ENCODE measurements around the gene SAMD11.
"Not testable (repeated sequence)": the region's sequence is repeated elsewhere in the genome, so short reads cannot be mapped to it uniquely, and the experiment has no call there.

The SAMD11 gene

GRCh38 chr1:964691-965525 lies 41.2 kb downstream of the SAMD11 start:
- no peak for DNase-seq

DNA sequence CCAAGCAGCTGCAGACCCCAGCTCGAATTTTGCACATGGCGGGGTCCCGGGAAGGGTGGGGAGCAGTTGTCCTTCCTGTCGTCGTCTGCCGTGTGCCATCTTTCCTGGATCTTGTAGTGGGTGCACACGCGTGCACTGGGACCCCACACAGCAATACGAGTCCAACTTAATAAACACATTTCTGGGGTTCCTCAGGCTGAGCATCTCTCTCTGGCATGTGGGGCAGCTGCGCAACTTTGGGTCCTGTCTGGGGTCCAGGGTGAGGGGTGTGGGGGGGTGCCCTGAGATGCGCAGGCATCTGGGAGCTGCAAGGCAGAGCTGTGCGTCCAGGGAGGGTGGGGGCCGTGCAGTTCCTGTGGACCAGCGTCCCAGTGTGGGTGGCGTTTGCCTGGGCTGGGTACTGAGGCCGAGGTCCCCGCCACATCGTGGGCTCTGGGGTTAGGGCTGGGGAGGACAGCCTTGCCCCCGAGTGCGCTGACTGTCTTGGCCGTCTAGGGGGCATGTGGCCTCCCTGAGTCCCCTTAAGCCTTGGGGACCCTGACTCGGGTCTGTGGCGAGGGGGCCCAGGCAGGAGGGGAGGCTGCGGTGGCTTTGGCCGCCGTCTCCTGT lies 41.9 kb downstream of the SAMD11 start:
- no peak for DNase-seq

DNA sequence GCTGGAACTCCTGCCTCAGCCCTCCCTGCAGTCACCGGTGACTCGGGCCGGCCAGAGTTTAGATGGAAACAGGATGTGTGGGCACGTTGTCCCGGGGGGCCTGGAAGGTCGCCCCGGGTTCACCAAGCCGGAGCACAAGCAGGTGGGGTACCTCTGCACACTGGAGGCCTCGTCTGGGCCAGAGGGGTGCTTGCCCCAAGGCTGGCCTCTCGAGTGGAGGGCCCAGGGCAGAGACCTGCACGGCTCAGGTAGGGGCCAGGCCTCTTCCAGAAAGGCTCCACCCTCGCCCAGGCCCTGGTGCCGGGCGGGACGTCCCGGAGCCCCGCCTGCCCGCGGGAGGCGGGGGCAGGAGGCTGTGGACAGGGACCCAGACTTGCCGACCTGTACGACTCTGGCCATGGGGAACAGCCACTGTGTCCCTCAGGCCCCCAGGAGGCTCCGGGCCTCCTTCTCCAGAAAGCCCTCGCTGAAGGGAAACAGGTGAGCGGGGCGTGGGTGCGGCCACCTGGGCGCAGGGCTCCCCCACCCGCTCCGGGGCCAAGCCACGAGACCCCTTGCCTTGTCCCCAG lies 42.5 kb downstream of the SAMD11 start, which contains the start of gene PLEKHN1:
TSS of gene PLEKHN1 (plus strand) at position 348 of the 569 bp plus-strand sequence. CDS start at position 398, 50 bp downstream.
- DNase-seq: peak in 2 of 3 donors; percentile 49 to 70

DNA sequence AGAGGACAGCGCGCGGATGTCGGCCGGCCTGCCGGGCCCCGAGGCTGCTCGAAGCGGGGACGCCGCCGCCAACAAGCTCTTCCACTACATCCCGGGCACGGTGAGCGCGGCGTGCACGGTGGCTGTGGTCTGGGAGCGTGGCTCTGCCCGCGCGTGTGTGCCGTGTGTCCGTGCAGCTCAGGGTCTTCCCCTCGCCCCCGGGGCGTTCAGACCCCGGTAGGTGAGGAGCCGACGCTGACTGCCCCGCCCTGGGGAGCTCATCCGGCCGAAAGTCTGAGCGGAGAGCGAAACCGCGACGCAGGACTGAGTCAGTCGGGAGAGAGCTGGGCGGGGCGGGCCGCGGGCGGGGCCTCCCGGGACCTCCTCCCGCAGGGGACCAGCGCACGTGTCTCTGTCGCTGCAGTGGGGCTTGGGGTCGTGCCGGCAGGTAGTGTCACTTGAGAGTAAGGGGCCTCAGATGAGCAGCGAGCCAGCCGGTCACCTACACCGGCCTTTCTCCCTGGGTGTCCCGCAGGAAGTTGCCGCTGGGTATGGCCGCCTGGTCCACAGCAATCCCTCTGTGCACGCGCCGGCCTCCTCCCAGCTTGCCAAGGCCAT lies 43.1 kb downstream of the SAMD11 start:
- DNase-seq: peak; percentile 78 to 90 (median 82)

- no peak for DNase-seq
Measured at GRCh38 chr1:967466-968343, 44.0 kb downstream of the SAMD11 start.

- DNase-seq: no peak
Measured at GRCh38 chr1:969260-969855, 45.6 kb downstream of the SAMD11 start.

DNA sequence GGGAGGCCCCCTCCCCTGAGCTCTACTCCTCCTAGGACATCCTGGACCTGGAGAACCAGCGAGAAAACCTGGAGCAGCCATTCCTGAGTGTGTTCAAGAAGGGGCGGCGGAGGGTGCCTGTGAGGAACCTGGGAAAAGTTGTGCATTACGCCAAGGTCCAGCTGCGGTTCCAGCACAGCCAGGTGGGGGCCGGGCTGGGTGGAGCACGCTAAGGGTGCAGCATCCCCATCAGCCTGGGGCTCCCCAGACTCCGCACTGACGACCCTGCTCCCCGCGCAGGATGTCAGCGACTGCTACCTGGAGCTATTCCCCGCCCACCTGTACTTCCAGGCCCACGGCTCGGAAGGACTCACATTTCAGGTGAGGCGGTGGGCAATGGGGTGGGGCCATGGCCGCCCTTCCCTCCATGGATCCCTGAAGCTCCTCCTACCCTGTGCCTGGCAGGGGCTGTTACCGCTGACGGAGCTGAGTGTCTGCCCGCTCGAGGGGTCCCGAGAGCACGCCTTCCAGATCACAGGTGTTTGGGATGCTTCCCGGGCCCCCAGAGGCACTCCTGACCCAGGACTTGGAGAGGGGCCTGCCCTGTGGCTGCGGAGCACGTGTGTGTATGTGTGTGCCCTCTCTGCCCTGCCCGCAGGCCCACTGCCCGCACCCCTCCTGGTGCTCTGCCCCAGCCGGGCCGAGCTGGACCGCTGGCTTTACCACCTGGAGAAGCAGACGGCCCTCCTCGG lies 46.7 kb downstream of the SAMD11 start:
- no peak for DNase-seq

DNA sequence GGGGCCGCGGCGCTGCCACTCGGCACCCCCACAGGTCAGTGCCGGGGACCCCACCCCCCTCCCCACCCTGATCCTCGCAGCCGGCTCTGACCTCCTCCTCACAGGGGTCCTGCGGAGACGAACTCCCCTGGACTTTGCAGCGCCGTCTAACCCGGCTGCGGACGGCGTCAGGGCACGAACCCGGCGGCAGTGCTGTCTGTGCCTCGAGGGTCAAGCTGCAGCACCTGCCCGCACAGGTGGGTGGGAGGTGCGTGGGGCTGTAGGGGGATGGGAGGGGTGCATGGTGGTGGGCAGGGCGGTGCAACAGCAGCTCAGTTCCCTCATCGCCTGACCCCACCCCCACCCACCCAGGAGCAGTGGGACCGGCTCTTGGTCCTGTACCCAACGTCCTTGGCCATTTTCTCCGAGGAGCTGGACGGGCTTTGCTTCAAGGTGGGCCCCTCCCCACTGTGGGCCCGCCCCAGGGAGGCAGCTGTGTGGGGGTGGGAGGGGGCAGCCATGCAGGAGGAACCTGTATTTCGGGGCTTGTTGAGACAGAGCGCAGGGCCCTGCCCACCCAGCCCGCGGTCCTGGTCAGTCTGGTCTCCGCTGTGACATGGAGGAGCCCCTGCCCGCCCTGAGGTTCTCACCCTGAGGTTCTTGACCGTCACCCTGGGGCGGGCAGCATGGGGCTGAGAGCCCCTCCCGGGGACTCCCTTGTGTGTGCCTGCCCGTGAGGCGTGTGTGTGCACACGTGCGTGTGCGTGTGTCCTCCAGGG lies 47.4 kb downstream of the SAMD11 start:
- no peak for DNase-seq

DNA sequence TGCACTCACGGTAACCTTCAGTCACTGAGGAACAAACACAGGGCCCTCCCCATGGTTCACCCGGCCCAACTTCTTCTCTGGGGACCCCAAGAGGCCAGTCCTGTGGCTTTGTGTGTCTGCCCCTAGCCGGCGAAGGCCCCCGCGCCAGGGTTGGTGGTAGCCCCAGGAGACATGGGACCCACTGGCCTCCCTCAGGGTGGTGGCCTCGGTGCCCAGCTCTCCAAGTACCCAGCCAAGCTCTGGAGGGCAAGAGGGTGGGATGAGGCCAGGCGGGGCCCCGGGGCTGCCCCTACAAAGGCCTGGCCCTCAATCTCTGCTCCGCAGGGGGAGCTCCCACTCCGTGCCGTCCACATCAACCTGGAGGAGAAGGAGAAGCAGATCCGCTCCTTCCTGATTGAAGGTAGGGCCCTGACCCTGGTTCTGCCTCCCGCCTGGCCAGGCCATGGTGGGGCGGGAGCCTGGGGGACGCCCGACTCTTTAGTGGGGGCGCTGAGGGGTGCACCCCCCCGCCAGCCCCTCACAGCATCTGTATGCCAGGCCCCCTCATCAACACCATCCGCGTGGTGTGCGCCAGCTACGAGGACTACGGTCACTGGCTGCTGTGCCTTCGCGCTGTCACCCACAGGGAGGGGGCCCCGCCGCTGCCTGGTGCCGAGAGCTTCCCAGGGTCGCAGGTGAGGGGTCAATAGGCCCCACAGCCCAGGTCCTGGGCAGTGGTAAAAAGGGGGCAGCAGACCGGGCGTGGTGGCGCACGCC lies 48.2 kb downstream of the SAMD11 start:
- DNase-seq: no peak

GRCh38 chr1:972726-973458 lies 49.2 kb downstream of the SAMD11 start:
- DNase-seq: no peak

DNA sequence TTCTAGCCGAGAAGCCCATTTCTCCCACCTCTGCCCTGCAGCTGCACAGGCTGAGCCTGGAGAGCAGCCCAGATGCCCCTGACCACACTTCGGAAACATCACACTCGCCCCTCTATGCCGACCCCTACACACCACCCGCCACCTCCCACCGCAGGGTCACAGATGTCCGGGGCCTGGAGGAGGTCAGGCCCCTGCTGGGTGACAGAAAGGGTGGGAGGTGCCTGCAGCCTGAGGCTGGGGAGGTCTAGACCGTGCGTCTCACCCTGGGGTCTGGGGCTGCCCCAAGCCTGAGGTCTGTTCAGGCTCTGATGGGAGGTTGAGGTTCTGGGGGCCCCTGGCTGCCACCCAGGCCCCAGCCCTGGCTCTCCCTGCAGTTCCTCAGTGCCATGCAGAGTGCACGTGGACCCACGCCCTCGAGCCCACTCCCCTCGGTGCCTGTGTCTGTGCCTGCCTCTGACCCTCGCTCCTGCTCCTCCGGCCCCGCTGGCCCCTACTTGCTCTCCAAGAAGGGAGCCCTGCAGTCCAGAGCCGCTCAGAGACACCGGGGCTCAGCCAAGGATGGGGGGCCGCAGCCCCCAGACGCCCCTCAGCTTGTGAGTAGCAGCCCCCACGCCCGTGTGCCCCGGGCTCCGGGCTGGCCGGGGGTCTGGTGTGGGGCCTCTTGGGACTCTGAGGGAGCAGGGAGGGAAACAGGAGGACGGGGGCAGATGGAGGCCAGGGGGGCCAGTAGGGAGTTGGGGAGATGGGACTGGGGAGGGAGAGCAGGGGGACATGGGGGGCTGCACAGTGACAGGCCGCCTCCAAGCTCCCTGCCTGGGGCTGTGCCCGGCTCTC lies 50.0 kb downstream of the SAMD11 start:
- DNase-seq: no peak

DNA sequence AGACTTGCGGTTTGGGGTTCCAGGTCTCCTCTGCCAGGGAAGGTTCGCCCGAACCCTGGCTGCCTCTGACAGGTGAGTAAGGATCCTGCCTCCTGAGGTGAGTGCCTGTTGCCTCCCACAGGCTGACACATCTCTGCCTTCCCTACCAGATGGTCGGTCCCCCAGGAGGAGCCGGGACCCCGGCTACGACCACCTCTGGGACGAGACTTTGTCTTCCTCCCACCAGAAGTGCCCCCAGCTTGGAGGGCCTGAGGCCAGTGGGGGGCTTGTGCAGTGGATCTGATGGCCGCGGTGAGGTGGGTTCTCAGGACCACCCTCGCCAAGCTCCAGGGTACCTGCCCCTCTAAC lies 50.5 kb downstream of the SAMD11 start:
- no peak for DNase-seq

GRCh38 chr1:974687-975328 lies 51.1 kb downstream of the SAMD11 start:
- no peak for DNase-seq

DNA sequence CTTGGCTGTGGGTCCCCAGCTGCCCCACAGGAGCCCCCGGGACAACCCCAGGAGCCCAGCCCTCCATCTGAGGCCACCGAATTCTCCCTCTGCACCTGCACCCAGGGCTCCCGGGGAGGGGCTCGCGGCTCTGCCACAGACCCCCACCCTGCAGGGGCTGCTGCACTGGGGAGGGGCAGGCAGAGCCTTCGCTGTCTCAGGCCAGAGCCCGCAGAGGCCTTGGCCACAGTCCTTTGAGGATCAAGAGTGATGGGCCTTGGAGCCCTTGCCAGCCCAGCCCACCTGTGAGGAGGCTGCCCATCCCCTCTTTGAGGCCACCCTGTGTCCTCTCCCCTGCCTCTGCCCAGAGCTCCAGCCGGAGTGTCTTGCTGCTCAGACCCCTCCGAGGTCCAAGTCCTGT lies 51.6 kb downstream of the SAMD11 start:
- no peak for DNase-seq

- peak; percentile 67 to 84 (median 74) for DNase-seq
Measured at GRCh38 chr1:975896-976683, 52.4 kb downstream of the SAMD11 start.

- not testable (repeated sequence) for DNase-seq
Measured at GRCh38 chr1:976791-977190, 53.1 kb downstream of the SAMD11 start.

Measured in suppressor macrophage treated with lipopolysaccharide for 1 hour (primary cell).